Lower lobe of right lung (tissue), 2 donors: Measurements from ENCODE around the gene OR2V2. TPM values are rescaled to one million over a fixed set of nuclear protein-coding genes. Genes with fewer than 3 reads are reported as not detected.

Experiments used
- ATAC-seq, 2 donors: fragments of 200-7000 bp; cut with Tn5 transposase; one replicate each; pipeline ENCODE4 v1.9.1; 2020 to 2022; ENCODE audit warnings: mild to moderate bottlenecking in 2 of 2, moderate library complexity in 2 of 2
- DNase-seq: peaks from one replicate; pipeline ENCODE4 v3.0.0-alpha.2; 2020
- H3K27ac ChIP-seq: fragments of 200-600 bp; one replicate; pipeline ENCODE4 v1.8.0; 2022
- H3K27me3 ChIP-seq: fragments of 200-600 bp; one replicate; pipeline ENCODE4 v1.8.0; 2022; ENCODE audit warnings: low read depth
- H3K36me3 ChIP-seq: fragments of 200-600 bp; one replicate; pipeline ENCODE4 v1.8.0; 2022; ENCODE audit warnings: mild to moderate bottlenecking
- H3K4me1 ChIP-seq: fragments of 200-600 bp; one replicate; pipeline ENCODE4 v1.8.0; 2022
- H3K4me3 ChIP-seq: fragments of 200-600 bp; one replicate; pipeline ENCODE4 v1.8.0; 2022; ENCODE audit warnings: mild to moderate bottlenecking
- H3K9me3 ChIP-seq: fragments of 200-600 bp; one replicate; pipeline ENCODE4 v1.8.0; 2022
- intact Hi-C: fragments of 100-400 bp; cut with DNase I; formaldehyde crosslinking; loops from one replicate; pipeline ENCODE4 v1.11.0; 2022
- total RNA-seq: library from RNA; stranded (reverse); fragmentation: NEBNext Ultra II Directional; extraction: Animal tissue kit (Norgen Biotek cat#: 25700); gene quantifications from one replicate; pipeline ENCODE4 v1.2.1, GENCODE V29; 2021
- TF ChIP-seq, protein P1 (sequence below): fragments of 200-600 bp; IDR thresholded peaks from one replicate; pipeline ENCODE4 v1.8.0; 2022; ENCODE audit warnings: antibody characterized with exemption, mild to moderate bottlenecking
- donor health status: DM: no; HTN: yes; CAD: no; lungs with severe emphysema.

Gene OR2V2
- total RNA-seq, 1 donor from 2014 or later, result not detected

DNA sequence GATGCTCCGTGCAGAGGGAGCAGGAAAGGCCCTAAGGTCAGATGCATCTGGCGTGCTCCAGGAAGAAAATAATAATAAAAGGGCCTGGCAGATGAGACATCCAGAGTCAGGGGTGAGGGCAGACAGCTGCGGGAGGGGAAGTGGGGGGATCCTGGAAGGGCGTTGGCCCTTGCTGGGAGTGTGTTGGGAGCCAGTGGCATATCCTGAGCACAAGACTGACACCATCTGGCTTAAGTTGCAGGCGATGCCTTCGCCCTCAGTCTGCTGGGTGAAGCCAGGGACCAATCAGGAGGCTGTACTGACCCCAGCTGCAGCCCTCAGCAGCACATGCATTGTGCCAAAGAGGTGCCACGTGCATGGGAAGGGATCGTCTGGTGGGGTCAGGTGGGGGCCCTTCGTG, 3.8 kb downstream of the OR2V2 start:
- intact Hi-C loops, result no loop called here
- no peaks in the 10 kb centered on the region for H3K27me3 ChIP-seq
- no peaks in the 10 kb centered on the region for H3K4me1 ChIP-seq
- H3K4me3 ChIP-seq, result no peak overlapping the region
- TF ChIP-seq, protein P1, sequence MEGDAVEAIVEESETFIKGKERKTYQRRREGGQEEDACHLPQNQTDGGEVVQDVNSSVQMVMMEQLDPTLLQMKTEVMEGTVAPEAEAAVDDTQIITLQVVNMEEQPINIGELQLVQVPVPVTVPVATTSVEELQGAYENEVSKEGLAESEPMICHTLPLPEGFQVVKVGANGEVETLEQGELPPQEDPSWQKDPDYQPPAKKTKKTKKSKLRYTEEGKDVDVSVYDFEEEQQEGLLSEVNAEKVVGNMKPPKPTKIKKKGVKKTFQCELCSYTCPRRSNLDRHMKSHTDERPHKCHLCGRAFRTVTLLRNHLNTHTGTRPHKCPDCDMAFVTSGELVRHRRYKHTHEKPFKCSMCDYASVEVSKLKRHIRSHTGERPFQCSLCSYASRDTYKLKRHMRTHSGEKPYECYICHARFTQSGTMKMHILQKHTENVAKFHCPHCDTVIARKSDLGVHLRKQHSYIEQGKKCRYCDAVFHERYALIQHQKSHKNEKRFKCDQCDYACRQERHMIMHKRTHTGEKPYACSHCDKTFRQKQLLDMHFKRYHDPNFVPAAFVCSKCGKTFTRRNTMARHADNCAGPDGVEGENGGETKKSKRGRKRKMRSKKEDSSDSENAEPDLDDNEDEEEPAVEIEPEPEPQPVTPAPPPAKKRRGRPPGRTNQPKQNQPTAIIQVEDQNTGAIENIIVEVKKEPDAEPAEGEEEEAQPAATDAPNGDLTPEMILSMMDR, result no peak
- H3K9me3 ChIP-seq, result no peaks in the 10 kb centered on the region
- H3K27ac ChIP-seq, result no peak overlapping the region
- no peak for DNase-seq
- H3K36me3 ChIP-seq, result no peaks in the 10 kb centered on the region
- ATAC-seq, result no peak

DNA sequence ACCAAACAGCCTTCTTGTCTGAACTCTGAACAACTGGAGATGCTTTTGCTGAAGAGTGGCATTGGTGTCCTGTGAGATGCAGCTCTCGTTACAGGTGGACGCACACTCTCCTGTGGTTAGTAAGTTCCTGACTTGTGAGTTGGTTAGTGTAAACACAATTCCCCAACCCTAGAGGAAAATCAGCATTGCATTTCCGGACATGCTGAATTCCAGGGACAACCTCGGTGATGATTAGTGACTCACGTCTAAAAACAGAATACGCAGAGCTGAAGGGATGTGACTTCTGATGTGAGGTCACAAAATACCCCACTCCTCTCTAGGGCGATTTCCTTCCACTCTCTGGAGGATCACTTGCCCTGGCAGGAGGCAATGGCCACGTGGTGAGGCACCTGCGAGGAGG, 5.0 kb downstream of the OR2V2 start:
- DNase-seq (no peak), ATAC-seq (no peak)
- Histone ChIP-seq H3K27me3 (no peaks in the 10 kb centered on the region), H3K36me3 (no peaks in the 10 kb centered on the region), H3K9me3 (no peaks in the 10 kb centered on the region), H3K27ac (no peak overlapping the region), H3K4me3 (no peak overlapping the region), H3K4me1 (no peaks in the 10 kb centered on the region)
- intact Hi-C loops, result no loop called here
- TF ChIP-seq, protein P1, result no peak

DNA sequence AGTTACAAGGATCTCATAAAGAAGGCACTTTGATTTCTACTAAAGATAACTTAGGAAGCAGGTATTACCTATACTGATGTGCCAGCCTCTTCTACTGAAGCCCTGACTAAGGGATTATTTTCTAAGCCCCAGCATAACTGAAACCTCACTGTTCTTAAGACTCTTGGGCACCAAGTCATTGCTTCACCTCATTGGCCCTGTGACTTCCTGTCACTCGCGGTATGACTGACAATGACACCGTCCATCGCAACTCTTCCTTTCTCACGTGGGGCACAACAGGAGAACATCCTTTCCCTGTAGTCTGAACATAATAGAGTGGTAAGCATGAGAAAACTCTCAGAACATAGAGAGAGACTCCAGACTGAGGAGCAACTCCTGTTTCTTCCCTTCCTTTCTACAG, 6.4 kb downstream of the OR2V2 start:
- Histone ChIP-seq H3K9me3 (no peaks in the 10 kb centered on the region), H3K27me3 (no peaks in the 10 kb centered on the region), H3K4me1 (no peaks in the 10 kb centered on the region), H3K36me3 (no peaks in the 10 kb centered on the region), H3K27ac (no peak overlapping the region), H3K4me3 (no peak overlapping the region)
- DNase-seq (no peak), ATAC-seq (no peak)
- intact Hi-C loops, result no loop called here
- TF ChIP-seq, protein P1, result no peak

DNA sequence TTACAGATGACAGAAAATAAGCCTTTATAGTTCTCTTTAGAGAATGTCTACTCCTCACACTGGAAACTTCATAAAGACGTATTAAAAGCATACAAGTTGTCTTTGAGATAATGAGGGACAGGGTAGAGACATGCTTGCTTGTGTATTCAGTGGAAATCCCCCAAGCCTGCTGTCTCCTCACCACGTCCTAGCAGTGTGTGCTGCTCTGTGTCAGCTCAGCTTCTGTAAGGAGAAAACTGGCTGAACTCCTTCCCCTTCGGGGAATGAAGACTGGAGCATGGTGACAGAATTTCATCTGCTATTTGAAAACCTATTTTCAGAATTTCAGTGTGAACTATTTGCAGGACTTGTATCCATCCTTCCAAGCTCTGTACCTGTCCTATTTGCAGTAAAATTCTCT, 9.4 kb downstream of the OR2V2 start:
- DNase-seq (no peak), ATAC-seq (no peak)
- Histone ChIP-seq H3K4me3 (no peak overlapping the region), H3K27me3 (no peaks in the 10 kb centered on the region), H3K4me1 (peaks cover 6% of the 10 kb centered on the region), H3K9me3 (no peaks in the 10 kb centered on the region), H3K27ac (no peak overlapping the region), H3K36me3 (no peaks in the 10 kb centered on the region)
- TF ChIP-seq, protein P1, result no peak
- intact Hi-C loops, result no loop called here

DNA sequence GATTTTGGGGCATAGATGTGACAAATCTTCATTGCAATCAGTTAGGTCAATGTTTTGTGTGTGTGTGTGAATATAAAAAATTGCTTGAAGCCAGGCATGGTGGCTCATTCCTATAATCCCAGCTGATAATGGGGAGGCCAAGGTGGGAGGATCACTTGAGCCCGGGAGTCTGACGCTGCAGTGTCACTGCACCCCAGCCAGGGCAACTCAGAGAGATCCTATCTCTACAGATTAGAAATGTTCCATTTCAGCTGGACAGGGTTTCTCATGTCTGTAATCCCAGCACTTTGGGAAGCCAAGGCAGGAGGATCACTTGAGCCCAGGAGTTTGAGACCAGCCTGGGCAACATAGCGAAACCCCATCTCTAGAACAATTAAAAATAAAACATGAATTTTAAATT, 11.5 kb downstream of the OR2V2 start:
- intact Hi-C loops, result no loop called here
- DNase-seq (no peak), ATAC-seq (no peak)
- H3K36me3 ChIP-seq, result no peaks in the 10 kb centered on the region
- H3K9me3 ChIP-seq, result no peaks in the 10 kb centered on the region
- H3K4me1 ChIP-seq, result peaks cover 6% of the 10 kb centered on the region
- H3K27me3 ChIP-seq, result no peaks in the 10 kb centered on the region
- TF ChIP-seq, protein P1, result no peak
- no peak overlapping the region for H3K4me3 ChIP-seq
- no peak overlapping the region for H3K27ac ChIP-seq
